Hepatocyte (in vitro differentiated cells): ENCODE results near the gene MRPL1. TPM values are rescaled to one million over a fixed set of nuclear protein-coding genes. Genes with fewer than 3 reads are reported as not detected.
A peak's percentile ranks its signal among the peaks of the same experiment; 100 is the strongest.

ENCODE experiments used
- DNase-seq: peaks from one replicate; pipeline ENCODE4 v3.0.0-alpha.2; 2016; ENCODE audit warnings: low spot score
- H2AFZ ChIP-seq: fragments of 200-600 bp; sonication (generic); 2 replicates; pipeline ENCODE4 v1.6.0; 2016; ENCODE audit warnings: antibody characterized with exemption, mild to moderate bottlenecking
- H3K27ac ChIP-seq: fragments of 200-600 bp; sonication (generic); 2 replicates; pipeline ENCODE4 v1.5.1; 2016; ENCODE audit warnings: mild to moderate bottlenecking
- H3K27me3 ChIP-seq: fragments of 200-600 bp; sonication (generic); 2 replicates; pipeline ENCODE4 v1.6.1; 2016
- H3K36me3 ChIP-seq: fragments of 200-600 bp; sonication (generic); replicated peaks from 2 replicates; pipeline ENCODE4 v1.5.1; 2016; ENCODE audit warnings: low read depth; ENCODE audit not compliant: insufficient read depth
- H3K4me1 ChIP-seq: fragments of 200-600 bp; sonication (generic); 2 replicates; pipeline ENCODE4 v1.5.1; 2016; ENCODE audit warnings: mild to moderate bottlenecking, moderate library complexity; ENCODE audit not compliant: insufficient read depth
- H3K4me2 ChIP-seq: fragments of 200-600 bp; sonication (generic); 2 replicates; pipeline ENCODE4 v1.6.0; 2016
- H3K4me3 ChIP-seq: fragments of 200-600 bp; sonication (generic); 2 replicates; pipeline ENCODE4 v1.5.1; 2016; ENCODE audit warnings: mild to moderate bottlenecking
- H3K79me2 ChIP-seq: fragments of 200-600 bp; sonication (generic); 2 replicates; pipeline ENCODE4 v1.6.0; 2017; ENCODE audit warnings: mild to moderate bottlenecking
- H3K9me2 ChIP-seq: fragments of 200-600 bp; sonication (generic); replicated peaks from 2 replicates; pipeline ENCODE4 v1.6.0; 2017; ENCODE audit warnings: mild to moderate bottlenecking; ENCODE audit not compliant: insufficient read depth
- H3K9me3 ChIP-seq: fragments of 200-600 bp; sonication (generic); 2 replicates; pipeline ENCODE4 v1.5.1; 2016; ENCODE audit warnings: low read depth, mild to moderate bottlenecking
- H4K20me1 ChIP-seq: fragments of 200-600 bp; sonication (generic); 2 replicates; pipeline ENCODE4 v1.6.0; 2016; ENCODE audit warnings: mild to moderate bottlenecking; ENCODE audit not compliant: insufficient read depth, poor library complexity, severe bottlenecking
- EZH2 ChIP-seq: fragments of 200-600 bp; sonication (generic); IDR thresholded peaks from 2 replicates; pipeline ENCODE4 v1.6.1; 2016; ENCODE audit warnings: antibody characterized with exemption, mild to moderate bottlenecking, borderline replicate concordance
- EZH2phosphoT487 ChIP-seq: fragments of 200-600 bp; sonication (generic); IDR thresholded peaks from one replicate; pipeline ENCODE4 v1.6.1; 2018; ENCODE audit warnings: antibody characterized with exemption, mild to moderate bottlenecking, low read depth, moderate library complexity; ENCODE audit not compliant: unreplicated experiment, severe bottlenecking
- WGBS: methylation state at CpG from one replicate; pipeline ENCODE4 v1.1.6; 2016; ENCODE audit warnings: low lambda C conversion rate; ENCODE audit errors: missing lambda C conversion rate; 5-methylcytosine and 5-hydroxymethylcytosine counted together
- polyA plus RNA-seq: library from polyadenylated mRNA; unstranded; fragments of >200 nt; fragmentation: Nextera tagmentation; extraction: Ambion mirVana; gene quantifications from 2 replicates; pipeline ENCODE4 v1.2.1, GENCODE V29; 2016
- total RNA-seq: library from RNA; depleted of rRNA; stranded (reverse); fragments of >200 nt; gene quantifications from 2 replicates; pipeline ENCODE4 v1.2.3, GENCODE V29; 2014
- TF ChIP-seq, protein P1 (sequence below): fragments of 200-600 bp; sonication (generic); IDR thresholded peaks from 2 replicates; pipeline ENCODE4 v1.5.1; 2016; ENCODE audit warnings: antibody characterized with exemption, mild to moderate bottlenecking; ENCODE audit not compliant: poor library complexity

MRPL1 gene
- total and polyA plus RNA-seq, 2 experiments from 2014 or later: 19.6 to 27.2 TPM

GRCh38 chr4:77872723-77873445, 10.3 kb downstream of the MRPL1 start:
- DNase-seq: no peak
- Histone ChIP-seq H3K9me3 (no peaks in the 10 kb centered on the region), H3K79me2 (peaks cover 57% of the 10 kb centered on the region), H3K4me3 (no peak overlapping the region), H3K27ac (no peak overlapping the region), H3K4me1 (no peaks in the 10 kb centered on the region), H2AFZ (no peak overlapping the region), H3K9me2 (no peaks in the 10 kb centered on the region), H4K20me1 (no peaks in the 10 kb centered on the region), H3K4me2 (no peak overlapping the region), H3K27me3 (no peaks in the 10 kb centered on the region), H3K36me3 (no peaks in the 10 kb centered on the region)
- no peak for TF ChIP-seq EZH2
- TF ChIP-seq, protein P1, sequence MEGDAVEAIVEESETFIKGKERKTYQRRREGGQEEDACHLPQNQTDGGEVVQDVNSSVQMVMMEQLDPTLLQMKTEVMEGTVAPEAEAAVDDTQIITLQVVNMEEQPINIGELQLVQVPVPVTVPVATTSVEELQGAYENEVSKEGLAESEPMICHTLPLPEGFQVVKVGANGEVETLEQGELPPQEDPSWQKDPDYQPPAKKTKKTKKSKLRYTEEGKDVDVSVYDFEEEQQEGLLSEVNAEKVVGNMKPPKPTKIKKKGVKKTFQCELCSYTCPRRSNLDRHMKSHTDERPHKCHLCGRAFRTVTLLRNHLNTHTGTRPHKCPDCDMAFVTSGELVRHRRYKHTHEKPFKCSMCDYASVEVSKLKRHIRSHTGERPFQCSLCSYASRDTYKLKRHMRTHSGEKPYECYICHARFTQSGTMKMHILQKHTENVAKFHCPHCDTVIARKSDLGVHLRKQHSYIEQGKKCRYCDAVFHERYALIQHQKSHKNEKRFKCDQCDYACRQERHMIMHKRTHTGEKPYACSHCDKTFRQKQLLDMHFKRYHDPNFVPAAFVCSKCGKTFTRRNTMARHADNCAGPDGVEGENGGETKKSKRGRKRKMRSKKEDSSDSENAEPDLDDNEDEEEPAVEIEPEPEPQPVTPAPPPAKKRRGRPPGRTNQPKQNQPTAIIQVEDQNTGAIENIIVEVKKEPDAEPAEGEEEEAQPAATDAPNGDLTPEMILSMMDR: no peak
- TF ChIP-seq EZH2phosphoT487: no peak
- WGBS: 97% methylated on average over 7 of the region's 7 CpGs

GRCh38 chr4:77877167-77877566, 14.5 kb downstream of the MRPL1 start:
- Histone ChIP-seq H3K36me3 (no peaks in the 10 kb centered on the region), H3K79me2 (peaks cover 38% of the 10 kb centered on the region), H3K4me2 (no peak overlapping the region), H3K4me3 (no peak overlapping the region), H3K27me3 (no peaks in the 10 kb centered on the region), H2AFZ (no peak overlapping the region), H3K9me2 (no peaks in the 10 kb centered on the region), H4K20me1 (no peaks in the 10 kb centered on the region), H3K9me3 (no peaks in the 10 kb centered on the region), H3K4me1 (no peaks in the 10 kb centered on the region), H3K27ac (no peak overlapping the region)
- TF ChIP-seq EZH2 (no peak), EZH2phosphoT487 (no peak)
- TF ChIP-seq, protein P1: no peak
- no peak for DNase-seq
- 92% methylated on average over 4 of the region's 4 CpGs for WGBS

- peak overlapping the region; percentile 7 for H3K27ac ChIP-seq
- no peak for DNase-seq
- no peaks in the 10 kb centered on the region for H3K9me3 ChIP-seq
- no peaks in the 10 kb centered on the region for H3K27me3 ChIP-seq
- H3K4me2 ChIP-seq: peak overlapping the region; percentile 2
- no peaks in the 10 kb centered on the region for H3K9me2 ChIP-seq
- H3K36me3 ChIP-seq: no peaks in the 10 kb centered on the region
- WGBS: 70% methylated on average over 15 of the region's 15 CpGs
- no peaks in the 10 kb centered on the region for H4K20me1 ChIP-seq
- H3K4me1 ChIP-seq: peaks cover 4% of the 10 kb centered on the region
- H2AFZ ChIP-seq: no peak overlapping the region
- TF ChIP-seq, protein P1: no peak
- TF ChIP-seq EZH2phosphoT487: no peak
- TF ChIP-seq EZH2: no peak
- peaks cover 46% of the 10 kb centered on the region for H3K79me2 ChIP-seq
- no peak overlapping the region for H3K4me3 ChIP-seq
Measured at GRCh38 chr4:77877771-77878565, 15.3 kb downstream of the MRPL1 start.
